NCI-H748 (cell line): ENCODE results near the gene TBP.
"Not testable (repeated sequence)": the region's sequence is repeated elsewhere in the genome, so short reads cannot be mapped to it uniquely, and the experiment has no call there.

ENCODE experiments used
- DNase-seq: peaks from one replicate; lab custom pipeline; 2025; ENCODE audit not compliant: unreplicated experiment; lab: John Stamatoyannopoulos, UW

TBP gene

GRCh38 chr6:170554013-170554795 is at the start of gene TBP:
Gene TBP, plus strand, starts transcription at chr6:170554369. Its CDS starts 2,661 bp downstream, at chr6:170557030.
- DNase-seq: peak; percentile 99

DNA sequence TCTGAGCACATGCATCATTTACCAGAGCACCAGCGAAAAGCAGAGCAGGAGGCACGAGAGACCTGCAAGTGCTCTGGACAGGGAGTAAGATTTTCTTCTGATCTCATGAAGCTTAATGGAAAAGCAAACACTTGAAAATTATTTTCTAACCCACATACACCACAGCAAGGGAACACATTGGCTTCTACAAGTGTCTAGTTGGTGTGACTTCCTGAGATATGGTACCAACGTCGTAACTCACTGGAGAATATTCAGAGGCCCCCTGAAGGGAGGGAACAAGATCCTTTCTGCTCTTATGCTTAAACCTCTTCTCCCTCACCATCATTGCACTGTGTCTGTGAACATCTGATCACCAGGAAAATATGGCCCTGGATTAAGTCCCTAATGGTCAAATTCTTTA is 49.7 kb upstream of the TBP start:
- no peak for DNase-seq

GRCh38 chr6:170505306-170505705 is 48.9 kb upstream of the TBP start:
- DNase-seq: peak; percentile 68

- DNase-seq: no peak
These were observed 47.7 kb upstream of the TBP start for GRCh38 chr6:170506446-170506845.

- DNase-seq: not testable (repeated sequence)
These were observed 46.4 kb upstream of the TBP start for GRCh38 chr6:170507728-170508127.

DNA sequence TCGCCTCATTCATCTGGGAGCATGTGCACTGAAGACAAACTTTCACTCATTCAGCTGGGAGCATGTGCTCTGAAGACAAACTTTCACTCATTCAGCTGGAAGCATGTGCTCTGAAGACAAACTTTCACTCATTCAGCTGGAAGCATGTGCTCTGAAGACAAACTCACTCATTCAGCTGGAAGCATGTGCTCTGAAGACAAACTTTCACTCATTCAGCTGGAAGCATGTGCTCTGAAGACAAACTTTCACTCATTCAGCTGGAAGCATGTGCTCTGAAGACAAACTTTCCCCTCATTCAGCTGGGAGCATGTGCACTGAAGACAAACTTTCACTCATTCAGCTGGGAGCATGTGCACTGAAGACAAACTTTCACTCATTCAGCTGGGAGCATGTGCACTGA is 45.9 kb upstream of the TBP start:
- not testable (repeated sequence) for DNase-seq

DNA sequence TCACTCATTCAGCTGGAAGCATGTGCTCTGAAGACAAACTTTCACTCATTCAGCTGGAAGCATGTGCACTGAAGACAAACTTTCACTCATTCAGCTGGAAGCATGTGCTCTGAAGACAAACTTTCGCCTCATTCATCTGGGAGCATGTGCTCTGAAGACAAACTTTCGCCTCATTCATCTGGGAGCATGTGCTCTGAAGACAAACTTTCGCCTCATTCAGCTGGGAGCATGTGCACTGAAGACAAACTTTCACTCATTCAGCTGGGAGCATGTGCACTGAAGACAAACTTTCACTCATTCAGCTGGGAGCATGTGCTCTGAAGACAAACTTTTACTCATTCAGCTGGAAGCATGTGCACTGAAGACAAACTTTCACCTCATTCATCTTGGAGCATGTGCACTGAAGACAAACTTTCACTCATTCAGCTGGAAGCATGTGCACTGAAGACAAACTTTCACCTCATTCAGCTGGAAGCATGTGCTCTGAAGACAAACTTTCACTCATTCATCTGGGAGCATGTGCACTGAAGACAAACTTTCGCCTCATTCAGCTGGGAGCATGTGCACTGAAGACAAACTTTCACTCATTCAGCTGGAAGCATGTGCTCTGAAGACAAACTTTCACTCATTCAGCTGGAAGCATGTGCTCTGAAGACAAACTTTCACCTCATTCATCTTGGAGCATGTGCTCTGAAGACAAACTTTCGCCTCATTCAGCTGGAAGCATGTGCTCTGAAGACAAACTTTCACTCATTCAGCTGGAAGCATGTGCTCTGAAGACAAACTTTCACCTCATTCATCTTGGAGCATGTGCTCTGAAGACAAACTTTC is 45.1 kb upstream of the TBP start:
- not testable (repeated sequence) for DNase-seq

GRCh38 chr6:170509723-170510018 is 44.5 kb upstream of the TBP start:
- DNase-seq: no peak

- DNase-seq: no peak
These were observed 43.5 kb upstream of the TBP start for GRCh38 chr6:170510631-170511030.

GRCh38 chr6:170512249-170512648 is 41.9 kb upstream of the TBP start:
- no peak for DNase-seq

GRCh38 chr6:170514908-170515307 is 39.3 kb upstream of the TBP start:
- no peak for DNase-seq

DNA sequence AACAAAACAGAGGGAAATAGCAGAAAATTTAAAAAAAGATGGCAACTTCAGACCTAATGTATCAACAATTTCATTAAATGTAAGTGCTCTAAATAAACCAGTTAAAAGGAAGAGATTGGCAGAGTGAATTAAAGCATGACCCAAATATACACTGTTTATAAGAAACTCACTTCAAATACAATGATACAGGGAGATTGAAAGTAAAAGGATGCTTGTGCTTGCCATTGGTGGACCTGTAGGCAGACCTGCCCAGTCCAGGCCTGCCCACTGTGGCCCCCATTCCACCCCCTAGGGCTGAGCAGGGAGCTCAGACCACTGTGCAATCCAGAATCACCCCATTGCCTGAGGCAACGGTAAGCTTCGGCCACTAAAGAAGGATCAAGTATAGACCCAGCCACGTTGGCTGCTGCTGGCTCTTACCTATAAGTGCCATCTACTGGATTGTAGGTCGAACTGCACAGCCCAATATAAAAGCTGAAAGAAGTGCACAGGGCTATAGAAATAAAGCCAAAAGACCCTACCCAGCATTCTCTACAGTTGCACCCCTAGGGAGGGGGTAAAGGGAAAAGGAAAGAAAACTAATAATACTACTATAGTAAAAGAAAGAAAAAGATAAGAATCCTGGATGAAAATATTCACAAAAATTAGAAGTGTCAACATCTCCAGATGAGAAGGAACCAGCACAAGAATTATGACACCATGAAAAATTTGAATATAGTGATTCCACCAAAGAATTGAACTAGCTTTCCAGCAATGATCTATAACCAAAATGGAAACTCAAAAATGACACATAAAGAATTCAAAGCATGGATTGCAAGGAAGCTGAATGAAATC is 37.2 kb upstream of the TBP start:
- peak; percentile 90 for DNase-seq

DNA sequence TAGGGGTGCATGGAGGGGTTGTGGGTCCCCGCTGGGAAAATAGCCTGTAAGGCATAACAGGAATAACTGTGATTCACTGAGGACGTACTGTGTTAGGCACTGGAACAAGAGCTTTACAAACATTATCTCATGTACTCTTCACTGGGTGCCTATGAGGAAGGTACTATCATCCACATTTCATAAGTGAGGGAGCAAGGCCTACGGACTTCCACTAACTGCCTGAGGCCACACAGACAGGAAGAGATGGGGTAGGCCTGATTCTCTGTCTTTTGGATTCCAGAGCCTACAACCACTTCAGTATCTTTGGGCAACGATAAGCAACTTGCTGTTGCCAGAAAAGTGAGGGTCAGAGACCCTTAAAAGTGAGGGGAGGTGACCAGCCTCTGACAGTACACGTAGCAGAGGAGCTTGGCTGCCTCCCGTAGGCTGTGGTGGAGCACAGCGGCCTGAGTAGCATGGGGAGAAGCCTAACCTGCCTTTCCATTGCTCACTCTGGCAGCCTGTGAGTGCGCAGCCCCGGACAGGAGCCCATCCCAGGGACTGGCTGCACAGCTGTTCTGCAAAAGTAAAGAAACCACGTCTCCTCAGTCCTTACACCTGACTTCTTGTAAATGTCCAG is 31.5 kb upstream of the TBP start:
- peak; percentile 71 for DNase-seq

- DNase-seq: no peak
These were observed 30.7 kb upstream of the TBP start for GRCh38 chr6:170523256-170524171.

DNA sequence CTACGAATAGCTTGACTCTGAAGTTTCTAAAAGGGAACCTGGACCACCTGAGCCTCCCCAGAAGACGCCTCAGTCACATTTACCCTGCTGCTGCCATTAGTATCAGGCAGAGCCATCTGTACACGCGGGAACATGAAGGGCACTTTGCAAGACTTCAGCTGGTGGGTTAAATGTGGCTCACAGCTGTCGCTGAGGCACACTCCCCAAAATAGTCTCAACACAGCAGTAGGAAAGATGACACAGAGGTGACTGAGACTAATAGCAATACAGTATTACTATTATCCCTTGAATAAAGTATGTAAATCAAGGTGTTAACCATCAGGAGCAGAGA is 30.0 kb upstream of the TBP start:
- DNase-seq: no peak

DNA sequence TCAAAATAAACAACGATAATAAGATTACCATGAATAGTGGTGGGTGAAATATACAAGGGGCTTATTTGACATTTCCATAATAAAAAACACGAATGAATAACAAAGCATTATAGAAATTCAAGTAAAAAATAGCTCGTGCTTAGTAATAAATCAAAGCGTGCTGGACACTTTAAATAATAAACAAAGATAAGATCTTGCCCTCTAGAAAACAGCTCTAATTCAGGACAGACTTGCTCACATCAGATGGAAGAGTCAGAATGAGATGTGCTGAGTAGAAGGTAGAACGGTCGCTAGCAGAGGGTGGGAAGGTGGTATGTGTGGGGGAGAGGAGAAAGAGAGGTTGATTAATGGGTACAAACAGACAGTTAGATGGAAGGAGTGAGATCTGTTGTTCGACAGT is 28.4 kb upstream of the TBP start:
- DNase-seq: no peak

GRCh38 chr6:170527995-170528394 is 26.2 kb upstream of the TBP start:
- not testable (repeated sequence) for DNase-seq

DNA sequence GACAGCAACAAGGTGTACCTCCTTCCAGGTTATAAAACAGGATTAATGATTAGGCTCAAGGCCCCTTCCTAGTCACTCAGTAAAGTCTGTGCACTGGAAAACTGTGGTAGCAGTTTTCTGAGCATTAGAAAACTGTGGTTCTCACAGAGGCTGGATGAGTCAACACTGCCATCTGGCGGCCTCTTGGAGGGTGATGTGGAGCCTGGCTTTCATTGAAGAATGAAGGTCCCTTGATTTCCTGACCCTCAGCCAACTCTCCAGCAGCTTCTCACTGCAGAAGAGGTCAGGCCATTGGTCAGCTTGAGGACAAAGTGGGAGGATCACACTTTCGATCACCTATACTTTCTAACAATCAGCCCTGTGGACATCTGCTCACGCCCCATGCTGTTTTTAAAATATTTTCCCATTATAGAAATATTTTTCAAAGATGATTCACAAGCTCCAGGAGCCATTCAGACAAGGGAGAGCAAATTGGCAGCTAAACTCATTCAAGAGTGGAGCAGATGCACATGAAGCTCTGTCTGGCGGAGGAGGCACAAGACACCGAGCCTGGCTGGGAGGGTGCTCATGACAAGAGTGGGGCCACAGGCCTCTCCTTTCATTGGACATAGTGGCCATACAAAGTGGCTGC is 24.2 kb upstream of the TBP start:
- DNase-seq: peak; percentile 75

GRCh38 chr6:170532867-170533488 is 21.2 kb upstream of the TBP start:
- DNase-seq: no peak
